Activated CD4-positive, alpha-beta T cell treated with anti-CD3 and anti-CD28 coated beads, Interleukin-2, amount 50 U/mL, for 16 hours (primary cell): ENCODE results near the gene MBD3L4.
"Not testable (repeated sequence)": the region's sequence is repeated elsewhere in the genome, so short reads cannot be mapped to it uniquely, and the experiment has no call there.

Experiments
- DNase-seq: peaks from one replicate; pipeline ENCODE4 v3.0.0-alpha.2; 2020

Gene MBD3L4

DNA sequence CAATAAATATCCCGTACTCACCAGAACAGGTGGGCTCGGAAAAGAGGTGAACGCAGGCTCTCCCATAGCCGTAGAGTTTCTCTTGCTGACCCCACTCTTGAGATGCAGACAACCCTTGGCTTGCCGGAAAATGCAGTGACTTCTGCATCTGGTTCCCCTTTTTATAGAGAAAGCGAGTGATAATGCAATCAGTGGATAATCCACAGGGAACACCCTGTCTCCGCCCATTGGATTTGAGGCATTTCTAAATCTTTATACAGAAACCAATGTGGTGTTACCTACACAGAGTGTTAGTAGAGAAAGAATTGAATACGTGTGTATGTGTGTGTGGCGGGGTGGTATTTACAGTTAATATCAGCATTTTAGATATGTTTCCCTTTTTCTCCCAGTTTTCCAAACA, at the start of gene MBD3L4:
Gene MBD3L4, minus strand, starts transcription at position 101 of the 400 bp plus-strand sequence. Its CDS starts 35 bp downstream, at position 66.
- DNase-seq = not testable (repeated sequence)

GRCh38 chr19:7088999-7089398, 49.0 kb upstream of the MBD3L4 start:
- no peak for DNase-seq

- DNase-seq = no peak
These were observed 43.3 kb upstream of the MBD3L4 start for GRCh38 chr19:7083076-7083956.

- DNase-seq = no peak
These were observed 38.0 kb upstream of the MBD3L4 start for GRCh38 chr19:7078008-7078407.

DNA sequence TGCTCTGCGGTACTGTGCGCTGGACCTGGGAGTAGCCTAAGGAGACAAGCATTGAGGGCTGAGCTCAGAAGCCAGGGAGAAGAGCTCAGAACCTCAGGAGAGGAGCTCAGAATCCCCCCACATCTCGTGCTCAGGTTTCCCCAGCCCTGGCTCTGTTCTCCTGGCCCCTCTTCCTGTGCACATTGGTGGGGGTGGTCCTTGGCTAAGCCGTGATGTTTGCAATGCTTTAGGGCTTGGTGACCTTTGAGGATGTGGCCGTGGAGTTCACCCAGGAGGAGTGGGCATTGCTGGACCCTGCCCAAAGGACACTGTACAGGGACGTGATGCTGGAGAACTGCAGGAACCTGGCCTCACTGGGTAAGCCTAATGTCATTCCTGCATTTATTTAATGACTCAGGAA, 36.2 kb upstream of the MBD3L4 start:
- DNase-seq = no peak

GRCh38 chr19:7074705-7075282, 34.8 kb upstream of the MBD3L4 start:
- no peak for DNase-seq

GRCh38 chr19:7072541-7072940, 32.6 kb upstream of the MBD3L4 start:
- DNase-seq = no peak

GRCh38 chr19:7069904-7070226, 29.9 kb upstream of the MBD3L4 start:
- DNase-seq = no peak

- peak; percentile 99 for DNase-seq
These were observed 29.3 kb upstream of the MBD3L4 start, which contains the start of gene ZNF557 for GRCh38 chr19:7069042-7069903. Gene ZNF557, plus strand, starts transcription at chr19:7069703. Its CDS starts 5,372 bp downstream, at chr19:7075075.

GRCh38 chr19:7068599-7068998, 28.6 kb upstream of the MBD3L4 start:
- no peak for DNase-seq

GRCh38 chr19:7067716-7068115, 27.7 kb upstream of the MBD3L4 start:
- no peak for DNase-seq

DNA sequence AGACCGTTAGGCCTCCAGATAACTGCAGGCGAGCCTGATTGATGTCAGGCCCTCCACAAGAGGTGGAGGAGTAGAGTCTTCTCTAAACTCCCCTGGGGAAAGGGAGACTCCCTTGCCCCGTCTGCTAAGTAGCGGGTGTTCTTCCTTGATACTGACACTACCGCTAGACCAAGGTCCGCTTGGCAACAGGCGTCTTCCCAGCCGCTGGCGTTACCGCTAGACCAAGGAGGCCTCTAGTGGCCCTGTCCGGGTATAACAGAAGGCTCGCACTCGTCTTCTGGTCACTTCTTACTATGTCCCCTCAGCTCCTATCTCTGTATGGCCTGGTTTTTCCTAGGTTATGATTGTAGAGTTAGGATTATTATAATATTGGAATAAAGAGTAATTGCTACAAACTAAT, 27.1 kb upstream of the MBD3L4 start:
- DNase-seq = not testable (repeated sequence)

DNA sequence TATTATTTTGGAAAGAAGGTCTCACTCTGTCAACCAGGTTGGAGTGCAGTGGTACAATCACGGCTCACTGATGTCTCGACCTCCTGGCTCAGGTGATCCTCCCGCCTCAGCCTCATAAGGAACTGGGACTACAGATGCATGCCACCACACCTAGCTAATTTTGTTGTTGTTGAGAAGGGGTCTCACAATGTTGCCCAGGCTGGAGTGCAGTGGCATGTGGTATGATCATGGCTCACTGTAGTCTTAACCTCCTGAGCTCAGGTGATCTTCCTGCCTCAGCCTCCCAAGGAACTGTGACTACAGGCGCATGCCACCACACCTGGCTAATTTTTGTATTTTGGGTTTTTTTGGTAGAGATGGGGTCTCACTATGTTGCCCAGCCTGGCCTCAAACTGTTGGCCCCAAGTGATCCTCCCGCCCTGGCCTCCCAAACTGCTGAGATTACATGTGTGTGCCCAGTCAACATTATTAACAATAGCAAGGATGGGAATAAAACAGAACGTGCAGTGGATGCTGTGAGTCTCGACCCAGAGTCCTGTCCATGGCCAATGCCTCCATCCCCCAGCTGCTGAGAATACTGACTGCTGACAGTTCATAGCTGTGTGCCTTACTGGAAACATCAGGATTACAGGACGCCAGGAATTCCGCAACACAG, 23.9 kb upstream of the MBD3L4 start:
- DNase-seq = no peak

- DNase-seq = no peak
These were observed 23.4 kb upstream of the MBD3L4 start for GRCh38 chr19:7063339-7063738.

DNA sequence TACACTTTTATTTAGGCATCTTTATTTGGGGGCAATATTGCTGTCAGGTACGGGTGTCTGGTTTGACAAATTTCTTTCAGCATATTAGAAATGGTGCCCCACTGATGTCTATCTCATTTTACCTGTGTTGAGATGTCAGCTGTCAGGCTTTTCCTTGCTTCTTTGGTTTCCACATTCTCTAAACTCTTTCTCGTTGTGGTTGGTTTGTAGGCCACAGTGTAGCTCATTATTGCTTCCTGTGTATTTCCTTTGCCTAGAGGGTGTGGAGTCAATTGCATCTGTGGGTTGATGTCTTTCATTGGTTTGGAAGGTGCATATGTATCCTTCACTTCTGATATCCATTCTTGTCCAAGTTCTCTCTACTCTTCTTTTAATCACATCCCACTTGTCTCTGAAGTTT, 20.0 kb upstream of the MBD3L4 start:
- DNase-seq = not testable (repeated sequence)

DNA sequence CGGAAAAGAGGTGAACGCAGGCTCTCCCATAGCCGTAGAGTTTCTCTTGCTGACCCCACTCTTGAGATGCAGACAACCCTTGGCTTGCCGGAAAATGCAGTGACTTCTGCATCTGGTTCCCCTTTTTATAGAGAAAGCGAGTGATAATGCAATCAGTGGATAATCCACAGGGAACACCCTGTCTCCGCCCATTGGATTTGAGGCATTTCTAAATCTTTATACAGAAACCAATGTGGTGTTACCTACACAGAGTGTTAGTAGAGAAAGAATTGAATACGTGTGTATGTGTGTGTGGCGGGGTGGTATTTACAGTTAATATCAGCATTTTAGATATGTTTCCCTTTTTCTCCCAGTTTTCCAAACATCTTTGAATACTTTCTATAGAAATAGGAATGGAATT, 18.6 kb upstream of the MBD3L4 start, which contains the start of gene MBD3L3:
Gene MBD3L3, minus strand, starts transcription at position 101 of the 400 bp plus-strand sequence. Its CDS starts 71 bp downstream, at position 30.
- DNase-seq = not testable (repeated sequence)

DNA sequence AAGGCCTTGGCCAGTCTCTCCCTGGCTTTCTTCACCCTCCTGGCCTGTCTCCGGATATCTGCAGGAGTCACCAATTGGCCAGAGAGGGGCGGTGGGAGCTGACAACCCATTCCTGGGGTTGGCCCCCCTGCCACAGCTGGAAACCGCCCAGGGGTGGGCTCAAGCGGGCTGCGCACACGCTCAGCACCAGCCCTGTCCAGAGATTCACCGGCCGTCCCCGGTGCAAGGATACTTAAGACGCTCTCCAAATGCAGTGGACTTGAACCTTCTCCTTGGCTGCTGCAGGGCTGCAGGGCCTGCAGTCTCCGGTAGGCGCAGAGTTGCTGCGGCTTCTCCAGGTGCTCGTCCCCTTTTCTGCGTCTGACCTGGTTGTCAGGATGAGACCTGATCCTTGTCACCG, 16.4 kb upstream of the MBD3L4 start:
- not testable (repeated sequence) for DNase-seq

DNA sequence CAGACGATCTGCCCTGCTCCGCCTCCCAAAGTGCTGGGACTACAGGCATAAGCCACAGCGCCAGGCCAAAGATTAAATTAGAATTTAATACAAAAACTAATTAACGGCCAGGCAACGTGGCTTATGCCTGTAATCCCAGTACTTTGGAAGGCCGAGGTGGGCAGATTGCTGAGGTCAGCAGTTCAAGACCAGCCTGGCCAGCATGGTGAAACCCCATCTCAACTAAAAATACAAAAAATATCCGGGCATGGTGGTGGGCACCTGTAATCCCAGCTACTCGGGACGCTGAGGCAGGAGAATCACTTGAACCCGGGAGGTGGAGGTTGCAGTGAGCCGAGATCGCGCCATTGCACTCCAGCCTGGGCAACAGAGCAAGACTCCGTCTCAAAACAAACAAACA, 15.7 kb upstream of the MBD3L4 start:
- DNase-seq = not testable (repeated sequence)

DNA sequence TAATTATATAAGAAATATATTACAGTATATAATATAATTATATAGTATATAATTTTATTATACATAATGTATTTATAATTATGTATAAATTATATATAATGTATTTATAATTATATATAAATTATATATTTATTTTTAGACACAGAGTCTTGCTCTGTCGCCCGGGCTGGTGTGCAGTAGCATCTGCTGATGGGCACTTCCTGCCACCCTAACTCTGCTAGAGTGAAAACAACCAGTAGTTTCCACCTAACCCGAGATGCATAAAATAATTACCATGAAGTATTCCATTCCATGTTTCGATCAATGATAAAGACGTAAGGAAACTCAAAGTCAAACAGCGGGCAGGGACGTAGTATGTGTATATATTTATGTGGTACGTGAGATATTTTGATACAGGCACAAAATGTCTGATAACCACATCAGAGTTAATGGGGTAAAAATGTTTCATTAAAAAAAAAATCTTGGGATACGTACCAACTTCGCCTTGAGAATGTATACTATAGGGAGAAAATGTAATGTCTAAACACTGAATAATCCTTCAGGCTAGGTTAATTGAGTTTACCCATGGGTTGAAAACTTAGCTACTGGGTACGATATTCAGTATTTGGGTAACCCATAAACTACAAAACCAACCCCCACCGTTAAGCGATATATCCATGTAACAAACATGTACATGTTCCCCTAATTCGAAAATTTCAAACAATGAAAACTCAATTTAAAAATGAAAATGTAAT, 14.8 kb upstream of the MBD3L4 start:
- not testable (repeated sequence) for DNase-seq

- DNase-seq = not testable (repeated sequence)
These were observed 12.9 kb upstream of the MBD3L4 start for GRCh38 chr19:7052896-7053295.

- not testable (repeated sequence) for DNase-seq
These were observed 11.4 kb upstream of the MBD3L4 start for GRCh38 chr19:7051421-7051820.

- DNase-seq = not testable (repeated sequence)
These were observed 9.0 kb upstream of the MBD3L4 start, which contains the start of gene MBD3L2 for GRCh38 chr19:7049021-7049420. Gene MBD3L2, plus strand, starts transcription at chr19:7049321. Its CDS starts 53 bp downstream, at chr19:7049374.
